Fibroblast of skin of left quadriceps (primary cell): ENCODE measurements around the gene DNPH1.

Source experiments
- DNase-seq, 2 experiments: peaks; one replicate each; pipeline ENCODE4 v3.0.0-alpha.2; 2013; ENCODE audit warnings: low read depth in 2 of 2

DNPH1 gene

DNA sequence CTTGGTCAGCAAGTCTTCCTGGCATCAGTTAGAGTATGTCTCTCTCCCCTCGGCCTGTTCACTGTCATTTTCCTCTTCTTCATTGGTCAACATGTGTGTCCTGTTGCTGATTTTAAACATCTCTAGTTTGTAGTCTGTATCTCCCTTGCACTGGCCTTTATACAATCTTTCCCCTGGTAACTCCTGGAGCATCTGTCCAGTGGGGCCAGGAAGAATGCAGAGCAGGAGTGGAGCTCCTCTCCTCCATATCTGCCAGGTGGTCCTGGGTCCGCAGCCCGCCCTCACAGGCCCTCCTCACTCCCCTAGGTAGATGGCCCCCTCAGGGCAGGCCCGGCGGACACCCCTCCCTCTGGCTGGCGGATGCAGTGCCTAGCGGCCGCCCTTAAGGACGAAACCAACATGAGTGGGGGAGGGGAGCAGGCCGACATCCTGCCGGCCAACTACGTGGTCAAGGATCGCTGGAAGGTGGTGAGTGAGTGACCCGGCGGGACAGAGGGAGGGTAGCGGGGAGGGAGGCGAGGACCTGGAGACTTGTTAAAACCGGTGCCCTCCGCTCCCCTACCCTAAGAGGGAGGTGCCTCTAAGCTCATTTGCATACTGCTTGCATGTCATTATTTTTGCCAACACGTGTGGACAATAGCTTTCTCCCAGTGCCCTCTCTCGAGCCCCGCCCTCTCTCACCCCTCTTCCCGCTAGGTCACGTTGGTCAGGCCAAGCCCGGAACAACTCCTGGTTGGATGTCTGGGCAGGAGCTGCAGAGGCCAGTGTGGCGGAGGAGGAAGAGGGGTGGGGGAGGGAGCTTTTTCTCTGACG lies 17.2 kb upstream of the DNPH1 start:
- no peak for DNase-seq

DNA sequence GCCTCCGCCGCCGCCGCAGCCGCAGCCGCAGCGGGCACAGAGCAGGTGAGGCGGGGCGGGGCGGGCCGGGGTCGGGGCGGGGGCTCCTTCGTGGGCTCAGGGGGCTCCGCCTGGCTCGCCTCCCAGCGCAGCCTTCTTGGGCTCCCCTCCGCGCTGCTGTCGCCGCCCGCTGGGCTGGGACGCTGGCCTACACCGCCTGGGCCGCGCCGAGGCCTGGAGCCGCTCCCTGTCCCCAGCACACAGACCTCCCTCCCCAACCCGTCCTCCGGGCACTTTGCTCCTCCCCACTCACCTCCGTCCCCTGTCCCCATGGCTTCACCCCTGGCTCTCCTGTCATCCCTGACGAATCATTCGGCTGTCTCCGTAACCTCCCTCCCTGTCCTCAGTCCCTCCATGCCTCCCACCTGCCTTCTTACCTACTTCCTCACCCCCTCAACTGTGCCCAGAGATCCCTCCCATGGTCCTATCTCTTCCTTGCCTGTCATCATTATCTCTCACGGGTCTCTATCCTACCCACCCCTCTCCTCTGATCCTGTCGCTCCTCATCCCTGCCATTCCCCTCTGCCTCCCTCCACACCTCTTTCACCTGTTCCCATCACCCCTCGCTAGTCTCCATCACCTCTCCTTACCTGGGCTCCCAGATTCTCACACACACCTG lies 14.5 kb upstream of the DNPH1 start:
- no peak for DNase-seq

DNA sequence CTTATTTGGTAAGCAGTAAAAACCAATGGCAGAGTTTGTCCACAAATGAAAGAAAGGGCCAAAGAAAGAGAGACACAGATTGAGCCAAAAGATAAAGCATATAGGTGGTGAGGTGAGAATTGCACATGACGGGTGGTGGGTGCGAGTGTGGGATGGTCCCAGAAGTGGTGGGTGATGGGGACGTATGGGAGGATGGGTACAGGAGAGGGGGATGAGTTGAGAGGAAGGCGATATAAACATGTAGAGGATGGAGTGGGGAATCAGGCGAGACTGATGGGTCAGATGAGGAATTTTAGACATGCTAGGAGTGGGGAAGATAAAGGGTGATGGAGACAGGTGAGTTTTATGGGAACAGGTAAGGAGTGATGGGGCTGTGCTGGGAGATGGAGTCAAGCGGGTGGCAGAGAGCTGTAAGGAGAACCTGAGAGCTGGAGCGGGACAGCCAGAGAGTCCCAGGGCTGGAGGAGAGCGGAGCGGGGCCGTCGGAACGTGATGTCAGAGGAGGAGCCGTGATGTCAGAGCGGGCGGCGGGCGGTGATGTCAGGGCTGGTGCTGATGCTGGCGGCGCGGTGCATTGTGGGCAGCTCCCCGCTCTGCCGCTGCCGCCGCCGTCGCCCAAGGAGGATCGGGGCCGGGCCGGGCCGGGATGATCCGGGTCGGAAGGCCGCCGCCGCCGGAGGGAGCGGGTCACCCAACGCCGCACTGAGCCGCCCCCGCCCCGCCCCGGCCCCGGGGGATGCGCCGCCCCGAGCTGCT lies 13.8 kb upstream of the DNPH1 start, which contains the start of gene TTBK1:
TTBK1 (plus strand) TSS at position 574 of the 756 bp plus-strand sequence. CDS start 3,180 bp downstream, outside the sequence.
- DNase-seq: no peak

DNA sequence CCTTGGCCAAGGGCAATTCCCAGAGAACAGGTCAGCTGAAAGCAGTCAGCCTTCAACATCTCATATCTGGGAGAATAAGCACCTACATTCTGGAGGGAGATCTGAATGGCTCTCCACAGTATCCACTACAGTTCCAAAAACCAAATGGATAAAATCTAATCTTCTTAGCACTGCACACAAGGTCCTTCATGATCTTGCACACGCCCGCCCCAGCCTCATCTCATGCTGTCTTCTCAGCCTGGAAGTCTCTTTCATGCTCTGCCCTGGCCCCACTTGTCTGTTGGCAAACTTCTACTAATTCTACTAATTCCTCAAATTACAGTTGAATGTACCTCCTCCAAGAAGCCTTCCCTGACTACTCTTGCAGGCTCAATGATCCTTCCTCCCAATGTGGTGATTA lies 12.2 kb upstream of the DNPH1 start:
- no peak for DNase-seq

DNA sequence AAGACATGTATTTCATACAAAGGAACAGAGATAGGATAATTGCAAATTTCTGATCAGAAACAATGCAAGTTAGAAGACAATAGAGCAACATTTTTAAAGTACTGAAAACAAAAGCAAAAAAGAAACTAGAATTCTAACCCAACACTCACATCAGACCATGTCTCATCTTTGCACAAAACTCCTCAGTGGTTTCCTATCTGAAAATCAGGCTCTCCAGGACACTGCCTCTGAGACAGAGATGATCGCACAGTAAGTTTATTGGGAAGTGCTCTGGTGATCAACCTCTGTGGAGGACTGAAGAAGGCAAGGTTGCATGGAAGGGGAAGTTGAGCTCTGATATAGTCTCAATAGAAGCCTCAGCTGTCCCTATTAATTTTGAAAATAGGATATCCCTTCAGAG lies 11.7 kb upstream of the DNPH1 start:
- DNase-seq: no peak

DNA sequence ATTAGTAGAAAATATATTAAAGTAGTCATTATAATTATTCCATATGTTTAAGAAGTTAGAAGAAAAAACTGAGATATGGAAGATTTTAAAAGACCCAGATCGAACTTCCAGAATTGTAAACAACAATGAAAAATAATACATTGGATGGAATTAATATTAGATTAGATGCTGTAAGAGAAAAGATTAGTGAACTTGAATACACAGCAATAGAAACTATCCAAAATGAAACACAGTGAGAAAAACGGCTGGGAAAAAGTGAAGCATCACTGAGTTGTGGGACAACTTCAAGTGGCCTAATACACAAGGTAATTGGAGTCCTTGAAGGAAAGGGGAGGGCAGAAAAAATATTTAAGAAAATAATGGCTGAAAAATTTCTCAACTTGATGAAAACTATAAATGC lies 9.8 kb upstream of the DNPH1 start:
- DNase-seq: no peak

DNA sequence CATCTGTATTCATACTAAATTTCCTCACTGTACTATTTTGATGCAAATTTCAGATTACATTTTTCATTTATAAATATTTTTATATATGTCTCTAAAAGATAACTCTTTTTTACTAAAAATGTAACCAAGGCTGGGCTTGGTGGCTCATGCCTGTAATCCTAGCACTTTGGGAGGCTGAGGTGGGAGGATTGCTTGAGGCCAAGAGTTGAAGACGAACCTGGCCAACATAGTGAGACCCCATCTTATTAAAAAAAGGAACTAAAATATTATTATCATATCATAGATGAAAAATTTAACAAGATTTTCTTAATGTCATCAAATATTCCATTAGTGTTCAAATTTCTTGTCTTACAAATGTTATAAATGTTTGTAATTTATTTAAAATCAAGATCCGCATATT lies 6.6 kb upstream of the DNPH1 start:
- DNase-seq: no peak

DNA sequence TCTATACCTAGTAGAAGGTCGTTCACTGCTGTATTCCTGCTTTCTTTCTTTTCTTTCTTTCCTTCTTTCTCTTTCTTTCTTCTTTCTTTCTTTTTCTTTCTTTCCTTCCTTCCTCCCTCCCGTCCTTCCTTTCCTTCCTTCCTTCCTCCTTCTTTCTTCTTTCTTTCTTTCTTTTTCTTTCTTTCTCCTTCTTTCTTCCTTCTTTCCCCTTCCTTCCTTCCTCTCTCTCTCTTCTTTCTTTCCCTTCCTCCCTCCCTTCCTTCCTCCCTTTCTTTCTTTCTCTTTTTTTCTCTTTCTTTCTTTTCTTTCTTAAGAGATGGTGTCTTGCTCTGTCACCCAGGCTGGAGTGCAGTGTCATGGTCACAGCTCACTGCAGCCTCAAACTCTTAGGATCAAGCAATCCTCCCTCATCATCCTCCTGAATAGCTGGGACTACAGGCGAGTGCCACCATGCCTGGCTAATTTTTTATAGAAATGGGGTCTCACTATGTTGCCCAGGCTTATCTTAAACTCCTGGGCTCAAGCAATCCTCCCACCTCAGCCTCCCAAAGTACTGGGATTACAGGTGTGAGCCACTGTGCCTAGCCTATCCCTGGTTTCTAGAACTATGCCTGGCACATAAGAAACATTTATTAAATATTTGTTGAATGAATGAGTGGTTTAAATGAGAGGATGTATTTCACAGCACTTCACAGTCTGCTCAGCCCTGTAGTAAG lies 2.6 kb upstream of the DNPH1 start:
- no peak for DNase-seq

DNA sequence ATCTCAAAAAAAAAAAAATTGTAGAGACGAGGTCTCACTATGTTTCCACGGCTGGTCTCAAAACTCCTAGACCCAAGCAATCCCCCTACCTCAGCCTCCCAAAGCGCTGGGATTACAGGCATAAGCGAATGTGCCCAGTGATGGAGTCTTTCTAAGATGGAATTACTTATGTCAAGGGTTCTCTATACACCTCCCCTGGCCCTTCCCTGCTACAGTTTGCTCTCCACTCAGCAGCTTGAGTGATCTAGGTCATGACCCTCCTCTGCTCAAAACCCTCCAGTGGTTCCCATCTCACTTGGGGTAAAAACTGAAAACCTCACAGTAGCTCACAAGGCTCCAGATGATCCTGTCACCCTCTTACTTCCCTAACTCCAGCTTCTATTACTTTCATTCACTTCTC lies 1.8 kb upstream of the DNPH1 start:
- DNase-seq: no peak

DNA sequence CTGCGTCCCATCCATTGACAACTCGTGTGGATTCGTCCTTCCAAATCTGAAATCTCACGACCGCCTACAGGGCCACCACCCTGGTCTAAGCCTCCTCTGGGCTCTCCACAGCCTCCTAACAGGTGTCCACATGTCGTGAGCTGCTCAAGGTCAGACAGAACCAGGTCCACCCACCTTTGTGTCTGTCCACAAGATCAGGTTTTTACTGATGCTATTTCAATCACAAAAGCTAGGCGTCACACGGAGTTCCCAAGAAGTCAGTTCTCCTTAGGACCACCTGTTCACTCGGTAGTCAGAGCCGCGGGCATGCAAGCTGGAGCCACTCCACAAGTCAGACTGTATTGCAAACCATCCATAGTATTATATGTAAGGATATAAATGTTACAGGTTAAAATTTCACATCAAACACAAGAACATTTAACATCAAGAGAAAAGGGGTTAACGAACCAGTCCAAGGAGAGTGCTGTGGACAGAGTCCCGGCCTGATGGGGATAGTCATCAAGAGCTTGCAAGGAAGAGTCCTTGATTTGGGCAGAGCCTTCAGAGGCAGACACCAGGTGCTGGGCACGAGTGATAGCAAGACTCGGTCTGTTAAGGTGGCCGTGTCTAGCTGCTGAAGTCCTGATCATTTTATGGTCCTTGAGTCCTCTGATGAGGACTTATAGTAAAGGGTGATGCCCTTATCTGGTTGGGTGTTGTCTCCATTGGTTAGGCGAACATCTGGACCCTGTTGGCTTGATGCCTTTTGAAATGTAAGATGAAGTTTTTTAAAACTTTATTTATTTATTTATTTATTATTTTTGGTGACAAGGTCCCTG lies 731 bp upstream of the DNPH1 start:
- DNase-seq: no peak

DNA sequence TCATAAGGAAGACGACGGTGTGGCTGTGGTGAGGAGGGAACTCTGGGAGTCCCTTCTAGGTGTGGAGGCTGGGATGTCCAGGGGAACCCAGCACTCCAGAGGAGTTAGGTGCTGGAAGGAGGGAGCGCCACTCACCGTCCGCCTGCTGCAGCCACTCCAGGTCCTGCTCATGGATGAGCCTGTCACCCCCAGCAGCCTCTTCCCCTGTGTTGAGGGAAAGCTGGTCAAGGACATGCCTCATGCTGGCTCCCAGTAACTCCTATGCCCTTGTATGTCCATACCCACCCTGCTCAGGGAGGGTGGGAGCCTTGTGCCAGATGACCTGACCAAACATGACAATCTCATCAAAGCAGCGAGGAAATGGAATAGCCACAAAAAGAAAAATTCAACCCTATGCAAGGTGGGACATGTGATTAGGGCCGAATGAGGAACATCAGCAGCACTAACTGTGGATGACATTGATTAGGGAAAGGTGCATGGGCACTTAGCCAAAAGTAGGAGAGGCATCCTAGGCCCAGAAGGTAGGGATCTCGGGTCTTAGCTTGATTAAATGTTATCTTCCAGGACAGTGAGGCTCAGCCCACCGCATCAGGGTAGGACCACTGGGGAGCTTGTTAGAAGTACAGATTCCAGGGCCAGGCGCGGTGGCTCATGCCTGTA lies 3.0 kb downstream of the DNPH1 start:
- no peak for DNase-seq

DNA sequence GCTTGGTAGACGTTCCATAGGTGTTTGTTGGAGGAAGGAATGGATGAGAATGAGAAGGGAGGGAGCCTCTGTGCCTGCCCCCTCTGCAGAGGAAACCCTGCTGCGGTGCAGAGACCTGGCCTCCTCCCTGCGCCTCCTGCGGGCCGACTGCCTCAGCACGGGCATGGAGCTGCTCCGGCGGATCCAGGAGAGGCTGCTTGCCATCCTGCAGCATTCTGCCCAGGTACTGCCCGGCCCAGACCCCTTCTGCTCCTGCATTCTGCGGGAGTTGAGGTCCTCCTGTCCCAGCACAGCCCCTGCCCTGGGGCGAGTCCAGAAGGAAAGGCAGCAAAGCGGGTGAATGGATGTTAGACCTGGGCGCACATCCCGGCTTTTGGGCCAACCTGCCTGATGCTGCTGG lies 6.1 kb downstream of the DNPH1 start:
- DNase-seq: no peak

DNA sequence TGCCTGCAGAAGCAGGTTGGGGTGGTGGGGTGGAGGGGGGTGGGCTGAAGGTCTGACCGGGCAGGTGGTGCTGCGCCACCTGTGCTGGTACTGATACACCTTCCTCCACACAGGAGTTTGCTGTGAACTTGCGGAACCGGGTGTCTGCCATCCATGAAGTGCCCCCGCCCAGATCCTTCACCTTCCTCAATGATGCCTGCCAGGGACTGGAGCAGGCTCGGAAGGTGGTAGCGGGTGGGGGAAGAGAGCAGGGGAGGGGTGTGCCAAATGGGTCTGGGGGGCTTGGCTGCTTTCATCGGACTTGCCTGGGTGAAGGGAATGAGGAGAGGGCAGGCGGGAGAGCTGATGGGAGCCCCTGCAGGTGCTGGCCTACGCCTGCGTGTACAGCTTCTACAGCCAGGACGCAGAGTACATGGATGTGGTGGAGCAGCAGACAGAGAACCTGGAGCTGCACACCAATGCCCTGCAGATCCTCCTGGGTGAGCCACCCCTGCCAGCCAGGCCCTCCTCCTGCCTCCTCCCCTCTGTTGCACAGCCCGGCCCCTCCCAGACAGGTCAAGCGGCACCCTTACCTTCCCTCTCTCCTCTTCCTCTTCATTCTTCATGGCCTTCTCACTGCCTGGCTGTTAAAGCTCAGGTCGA lies 6.7 kb downstream of the DNPH1 start:
- DNase-seq: no peak

DNA sequence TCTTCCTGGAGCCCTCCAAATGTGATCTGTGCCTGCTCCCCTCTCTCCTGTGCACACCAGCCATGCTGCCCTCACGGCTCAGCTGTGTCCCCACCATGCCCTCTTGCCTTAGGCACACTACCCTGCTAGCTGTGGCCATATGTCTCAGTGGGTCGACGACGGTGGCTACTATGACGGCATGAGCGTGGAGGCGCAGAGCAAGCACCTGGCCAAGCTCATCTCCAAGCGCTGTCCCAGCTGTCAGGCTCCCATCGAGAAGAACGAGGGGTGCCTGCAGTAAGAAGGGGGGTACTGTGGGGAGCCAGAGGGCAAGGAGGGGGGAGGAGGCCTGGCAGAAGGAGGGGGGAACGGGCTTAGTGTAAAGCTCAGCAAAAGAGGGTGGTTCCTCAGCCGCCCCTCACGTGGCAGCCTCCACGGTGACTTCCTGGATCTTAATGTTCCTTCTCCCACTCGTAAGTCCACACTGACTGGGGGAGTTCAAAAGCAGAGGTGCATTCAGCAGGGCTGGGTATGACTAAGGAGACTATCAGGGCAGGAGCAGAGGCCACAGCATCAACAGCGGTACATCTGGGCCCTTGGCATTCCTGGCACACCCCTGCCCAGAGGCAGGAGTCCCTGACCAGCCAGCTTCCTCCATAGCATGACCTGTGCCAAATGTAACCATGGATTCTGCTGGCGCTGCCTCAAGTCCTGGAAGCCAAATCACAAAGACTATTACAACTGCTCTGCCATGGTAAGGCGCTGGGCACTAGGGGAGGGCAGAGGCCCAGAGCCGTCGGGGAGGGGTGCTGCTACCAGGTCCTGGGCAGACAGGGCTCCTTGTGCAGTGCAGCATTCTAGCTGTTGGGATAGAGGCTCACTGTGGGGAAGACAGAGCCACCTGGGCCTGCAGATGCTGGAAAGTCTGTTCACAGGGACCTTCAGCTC lies 8.0 kb downstream of the DNPH1 start:
- DNase-seq: no peak

DNA sequence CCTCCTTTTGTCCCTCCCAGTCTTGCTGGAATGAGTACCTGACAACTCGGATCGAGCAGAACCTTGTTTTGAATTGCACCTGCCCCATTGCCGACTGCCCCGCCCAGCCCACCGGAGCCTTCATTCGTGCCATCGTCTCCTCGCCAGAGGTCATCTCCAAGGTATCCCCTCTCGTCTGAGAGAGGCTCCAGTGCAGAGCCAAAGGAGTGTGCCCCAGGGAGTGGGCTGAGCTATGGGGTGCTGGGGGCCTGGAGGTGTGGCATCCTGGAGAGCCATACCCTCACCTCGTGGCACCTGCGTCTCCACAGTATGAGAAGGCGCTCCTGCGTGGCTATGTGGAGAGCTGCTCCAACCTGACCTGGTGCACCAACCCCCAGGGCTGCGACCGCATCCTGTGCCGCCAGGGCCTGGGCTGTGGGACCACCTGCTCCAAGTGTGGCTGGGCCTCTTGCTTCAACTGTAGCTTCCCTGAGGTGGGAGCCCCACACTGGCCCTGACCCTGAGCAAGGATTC lies 8.8 kb downstream of the DNPH1 start:
- DNase-seq: no peak

DNA sequence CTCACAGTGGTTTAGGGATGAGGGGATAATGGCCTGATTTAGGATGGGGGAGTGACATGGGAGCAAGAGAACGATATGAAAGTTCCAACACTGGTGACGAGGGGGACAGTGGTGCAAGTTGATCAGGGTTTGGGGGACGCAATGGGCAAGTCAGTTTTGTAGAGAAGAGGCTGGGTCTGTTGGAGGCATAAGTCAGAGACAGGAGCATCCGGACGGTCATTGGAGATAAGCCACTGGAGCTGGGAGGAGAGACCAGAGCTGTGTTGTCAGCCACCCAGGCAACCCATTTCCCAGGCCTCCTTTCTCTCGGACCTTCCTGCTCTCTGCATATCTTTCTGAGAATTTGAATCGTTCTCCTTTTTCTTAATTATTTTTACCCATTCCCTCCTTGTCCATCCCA lies 9.5 kb downstream of the DNPH1 start:
- DNase-seq: no peak

DNA sequence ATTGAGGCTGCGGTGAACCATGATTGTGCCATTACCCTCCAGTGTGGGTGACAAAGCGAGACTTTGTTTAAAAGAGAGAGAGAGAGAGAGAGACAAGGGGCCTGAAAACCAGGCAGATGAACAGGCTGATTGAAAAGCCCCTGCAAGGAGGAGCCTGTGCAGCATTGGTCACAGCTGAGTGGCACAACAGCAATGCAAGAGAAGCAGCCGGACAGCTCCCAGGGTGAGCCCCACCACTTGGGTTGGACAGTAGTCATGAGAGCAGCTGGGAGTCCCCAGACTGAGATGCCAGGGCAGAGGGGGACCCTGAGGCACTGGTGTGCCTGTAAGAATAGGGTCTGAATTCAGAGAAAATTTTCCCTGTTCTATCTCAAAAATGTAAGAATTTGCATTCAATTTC lies 10.2 kb downstream of the DNPH1 start:
- DNase-seq: no peak

DNA sequence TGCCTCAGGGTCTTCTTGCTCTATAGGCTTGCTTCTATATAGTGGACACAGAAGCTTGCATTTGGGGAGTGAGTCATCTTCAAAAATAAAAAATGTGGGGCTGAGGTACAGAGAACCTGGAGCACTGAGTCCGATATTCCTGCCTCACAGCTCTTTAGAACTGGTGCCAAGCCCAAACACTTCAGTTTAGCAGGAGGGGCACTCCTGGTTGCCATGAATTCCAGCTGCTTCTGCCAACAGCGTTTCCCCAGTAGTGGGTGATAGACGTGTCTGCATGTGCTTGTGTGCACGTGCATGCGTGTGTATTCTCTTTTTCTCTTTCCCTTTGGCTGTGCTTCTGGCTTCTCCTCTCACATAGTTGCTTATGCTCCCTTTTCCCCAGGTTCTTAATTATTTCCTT lies 11.9 kb downstream of the DNPH1 start:
- DNase-seq: no peak

DNA sequence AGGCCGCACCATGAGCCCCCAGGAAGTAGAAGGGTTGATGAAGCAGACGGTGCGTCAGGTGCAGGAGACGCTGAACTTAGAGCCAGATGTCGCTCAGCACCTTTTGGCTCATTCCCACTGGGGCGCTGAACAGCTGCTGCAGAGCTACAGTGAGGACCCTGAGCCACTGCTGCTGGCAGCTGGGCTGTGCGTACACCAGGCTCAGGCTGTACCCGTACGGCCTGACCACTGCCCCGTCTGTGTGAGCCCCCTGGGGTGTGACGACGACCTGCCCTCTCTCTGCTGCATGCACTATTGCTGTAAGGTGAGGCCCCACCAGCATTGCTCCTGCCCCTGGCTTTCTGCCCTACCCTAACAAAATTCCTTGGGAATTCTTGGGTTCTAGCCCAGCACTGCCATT lies 13.1 kb downstream of the DNPH1 start:
- DNase-seq: no peak
